Endodermal cell (in vitro differentiated cells): Measurements from ENCODE around the gene LRBA. TPM values are rescaled to one million over a fixed set of nuclear protein-coding genes. Genes with fewer than 3 reads are reported as not detected.

Experiments used
- DNase-seq: peaks from one replicate; pipeline ENCODE4 v3.0.0-alpha.2; 2017
- H3K27ac ChIP-seq: 2 replicates; pipeline ENCODE4 v1.5.1; 2013; ENCODE audit warnings: mild to moderate bottlenecking, low read depth, low read length, moderate library complexity
- H3K27me3 ChIP-seq: 2 replicates; pipeline ENCODE4 v1.6.1; 2013; ENCODE audit warnings: mild to moderate bottlenecking, low read length, moderate library complexity; ENCODE audit not compliant: insufficient read depth, control insufficient read depth, poor library complexity, severe bottlenecking
- H3K36me3 ChIP-seq: 2 replicates; pipeline ENCODE4 v1.7.0; 2013; ENCODE audit warnings: mild to moderate bottlenecking, low read length, moderate library complexity; ENCODE audit not compliant: control insufficient read depth, insufficient read depth
- H3K4me1 ChIP-seq: one replicate; pipeline ENCODE4 v1.7.0; 2013; ENCODE audit warnings: low read length; ENCODE audit not compliant: control insufficient read depth, insufficient read depth
- H3K4me3 ChIP-seq: 2 replicates; pipeline ENCODE4 v1.5.1; 2013; ENCODE audit warnings: mild to moderate bottlenecking, low read length, moderate library complexity
- H3K9ac ChIP-seq: 2 replicates; pipeline ENCODE4 v1.6.1; 2013; ENCODE audit warnings: mild to moderate bottlenecking, low read length, moderate library complexity; ENCODE audit not compliant: poor library complexity, severe bottlenecking; ENCODE audit errors: extremely low read depth
- H3K9me3 ChIP-seq: 2 replicates; pipeline ENCODE4 v1.6.1; 2013; ENCODE audit warnings: mild to moderate bottlenecking, low read length, moderate library complexity; ENCODE audit not compliant: control insufficient read depth
- H3K27ac Mint-ChIP-seq: 2 replicates; pipeline ENCODE4 v1.8.0; 2020; ENCODE audit warnings: mixed read lengths
- H3K27me3 Mint-ChIP-seq: 2 replicates; pipeline ENCODE4 v1.8.0; 2021; ENCODE audit warnings: mild to moderate bottlenecking, mixed read lengths; ENCODE audit not compliant: insufficient read depth
- H3K36me3 Mint-ChIP-seq: 2 replicates; pipeline ENCODE4 v1.8.0; 2020; ENCODE audit warnings: low read depth, mixed read lengths
- H3K4me1 Mint-ChIP-seq: 2 replicates; pipeline ENCODE4 v1.8.0; 2020; ENCODE audit warnings: mixed read lengths
- H3K4me3 Mint-ChIP-seq: 2 replicates; pipeline ENCODE4 v1.8.0; 2020; ENCODE audit warnings: mild to moderate bottlenecking, moderate library complexity, mixed read lengths
- H3K9me3 Mint-ChIP-seq: 2 replicates; pipeline ENCODE4 v1.8.0; 2020; ENCODE audit warnings: mild to moderate bottlenecking, mixed read lengths
- CTCF ChIP-seq: fragments of 200-600 bp; sonication (generic); conservative IDR thresholded peaks from 2 replicates; pipeline ENCODE4 v1.5.0; 2021; ENCODE audit warnings: antibody characterized with exemption, mild to moderate bottlenecking
- WGBS, 2 experiments: methylation state at CpG; one replicate each; pipeline versions ENCODE4 v1.1.5 to v1.1.7; 2013; ENCODE audit warnings: missing lambda C conversion rate in 2 of 2, mixed read lengths in 1 of 2; ENCODE audit not compliant: insufficient coverage in 1 of 2, insufficient read length in 1 of 2; 5-methylcytosine and 5-hydroxymethylcytosine counted together
- total RNA-seq, 2 donors: library from RNA; stranded (reverse); fragmentation: NEBNext Ultra II Directional in 1 of 2; extraction: Animal tissue kit (Norgen Biotek cat#: 25700) in 1 of 2; gene quantifications; 2 replicates in 1 of 2; 3 replicates in 1 of 2; pipeline ENCODE4 v1.2.1, GENCODE V29; 2021

The LRBA gene
- total RNA-seq, 2 donors from 2014 or later, result 77.3 to 95.9 TPM

GRCh38 chr4:150974252-150974640 is 40.8 kb downstream of the LRBA start:
- Mint-ChIP-seq H3K36me3 (peaks cover 5% of the 10 kb centered on the region), H3K27ac (no peak overlapping the region), H3K4me1 (peaks cover 12% of the 10 kb centered on the region), H3K9me3 (peaks cover 2% of the 10 kb centered on the region), H3K27me3 (no peaks in the 10 kb centered on the region), H3K4me3 (no peak overlapping the region)
- Histone ChIP-seq H3K9me3 (no peaks in the 10 kb centered on the region), H3K4me1 (peaks cover 2% of the 10 kb centered on the region), H3K9ac (no peak overlapping the region), H3K27ac (no peak overlapping the region), H3K36me3 (no peaks in the 10 kb centered on the region), H3K27me3 (no peaks in the 10 kb centered on the region), H3K4me3 (no peak overlapping the region)
- no peak for TF ChIP-seq CTCF
- 100% methylated on average over 1 of the region's 1 CpG for WGBS, 2 experiments
- no peak for DNase-seq

- Mint-ChIP-seq H3K4me1 (peaks cover 12% of the 10 kb centered on the region), H3K27me3 (no peaks in the 10 kb centered on the region), H3K36me3 (peaks cover 10% of the 10 kb centered on the region), H3K27ac (no peak overlapping the region), H3K4me3 (no peak overlapping the region), H3K9me3 (peaks cover 3% of the 10 kb centered on the region)
- Histone ChIP-seq H3K9ac (no peak overlapping the region), H3K36me3 (no peaks in the 10 kb centered on the region), H3K4me1 (peaks cover 2% of the 10 kb centered on the region), H3K27ac (no peak overlapping the region), H3K4me3 (no peak overlapping the region), H3K9me3 (no peaks in the 10 kb centered on the region), H3K27me3 (no peaks in the 10 kb centered on the region)
- 93 to 96% methylated on average over 5 to 6 of the region's 6 CpGs for WGBS, 2 experiments
- no peak for TF ChIP-seq CTCF
- no peak for DNase-seq
These were observed 41.3 kb downstream of the LRBA start for GRCh38 chr4:150973626-150974251.

GRCh38 chr4:150972592-150972991 is 42.5 kb downstream of the LRBA start:
- DNase-seq, result no peak
- H3K9ac ChIP-seq, result no peak overlapping the region
- peaks cover 2% of the 10 kb centered on the region for H3K4me1 ChIP-seq
- no peak overlapping the region for H3K4me3 ChIP-seq
- no peaks in the 10 kb centered on the region for H3K9me3 ChIP-seq
- Mint-ChIP-seq H3K4me1 (peaks cover 12% of the 10 kb centered on the region), H3K27me3 (no peaks in the 10 kb centered on the region), H3K4me3 (no peak overlapping the region), H3K27ac (peak overlapping the region; percentile 21), H3K36me3 (peaks cover 10% of the 10 kb centered on the region), H3K9me3 (peaks cover 3% of the 10 kb centered on the region)
- no peaks in the 10 kb centered on the region for H3K36me3 ChIP-seq
- 86 to 100% methylated on average over 1 of the region's 1 CpG for WGBS, 2 experiments
- no peaks in the 10 kb centered on the region for H3K27me3 ChIP-seq
- no peak overlapping the region for H3K27ac ChIP-seq
- no peak for TF ChIP-seq CTCF
